ENCODE measurements around the gene BICRAL. TPM values are rescaled to one million over a fixed set of nuclear protein-coding genes. Genes with fewer than 3 reads are reported as not detected.
"Not testable (repeated sequence)": the region's sequence is repeated elsewhere in the genome, so short reads cannot be mapped to it uniquely, and the experiment has no call there.

The BICRAL gene
- total and polyA plus RNA-seq, 2 experiments from 2014 or later: 2.5 to 5.4 TPM

GRCh38 chr6:42769836-42770235, 12.0 kb upstream of the BICRAL start:
- H3K9ac ChIP-seq: no peak overlapping the region
- H3K4me1 ChIP-seq (ENCODE audit: insufficient read depth): peaks cover 15% of the 10 kb centered on the region
- TF ChIP-seq EZH2phosphoT487 (IDR thresholded peaks at IDR 0.05; ENCODE audit: insufficient read depth, low read depth) (no peak), EZH2 (IDR thresholded peaks at IDR 0.05; ENCODE audit: insufficient read depth, poor library complexity, severe bottlenecking) (no peak)
- DNase-seq: no peak
- no peaks in the 10 kb centered on the region for H3K9me3 ChIP-seq (ENCODE audit: low read depth)
- no peak overlapping the region for H2AFZ ChIP-seq
- no peaks in the 10 kb centered on the region for H3K36me3 ChIP-seq (ENCODE audit: low read depth)
- in situ Hi-C loops (cut with MboI): no loop called here
- H3K4me3 ChIP-seq: no peak overlapping the region
- no peaks in the 10 kb centered on the region for H3K27me3 ChIP-seq (replicated peaks; ENCODE audit: insufficient read depth)
- H3K27ac ChIP-seq: no peak overlapping the region
- no peaks in the 10 kb centered on the region for H3K9me2 ChIP-seq (ENCODE audit: insufficient read depth)
- no peak overlapping the region for H3K4me2 ChIP-seq (ENCODE audit: unreplicated experiment)
- no peaks in the 10 kb centered on the region for H4K20me1 ChIP-seq (ENCODE audit: insufficient read depth)
- 90 to 95% methylated on average over 2 of the region's 2 CpGs for WGBS, 2 experiments (ENCODE audit: low coverage in 1 of 2, low lambda C conversion rate in 2 of 2, missing lambda C conversion rate in 2 of 2)
- H3K79me2 ChIP-seq (ENCODE audit: insufficient read depth): no peaks in the 10 kb centered on the region
- peaks cover 18% of the 10 kb centered on the region for H3F3A ChIP-seq (ENCODE audit: insufficient read depth)

- H3K27ac ChIP-seq: no peak overlapping the region
These were observed 10.1 kb upstream of the BICRAL start for GRCh38 chr6:42771741-42772100.

GRCh38 chr6:42774201-42774600, 7.7 kb upstream of the BICRAL start:
- in situ Hi-C loops (cut with MboI): no loop called here
- no peaks in the 10 kb centered on the region for H4K20me1 ChIP-seq (ENCODE audit: insufficient read depth)

More at GRCh38 chr6:42771741-42772100, 10.1 kb upstream of the BICRAL start:
- no peak overlapping the region for H2AFZ ChIP-seq
- WGBS, 2 experiments (ENCODE audit: low coverage in 1 of 2, low lambda C conversion rate in 2 of 2, missing lambda C conversion rate in 2 of 2): 32 to 40% methylated on average over 3 of the region's 3 CpGs
- no peaks in the 10 kb centered on the region for H3K9me2 ChIP-seq (ENCODE audit: insufficient read depth)
- 0 out of 2 replicates have a peak, but pooled peaks cover under 1% of the 10 kb centered on the region for H3K4me1 ChIP-seq (ENCODE audit: insufficient read depth)
- in situ Hi-C loops (cut with MboI): no loop called here
- H3F3A ChIP-seq (ENCODE audit: insufficient read depth): no peaks in the 10 kb centered on the region
- no peak overlapping the region for H3K4me3 ChIP-seq
- no peaks in the 10 kb centered on the region for H3K36me3 ChIP-seq (ENCODE audit: low read depth)
- DNase-seq: no peak
- no peak for TF ChIP-seq EZH2 (IDR thresholded peaks at IDR 0.05; ENCODE audit: insufficient read depth, poor library complexity, severe bottlenecking)
- no peak overlapping the region for H3K4me2 ChIP-seq (ENCODE audit: unreplicated experiment)
- no peaks in the 10 kb centered on the region for H3K79me2 ChIP-seq (ENCODE audit: insufficient read depth)
- H3K27me3 ChIP-seq (replicated peaks; ENCODE audit: insufficient read depth): no peaks in the 10 kb centered on the region
- no peaks in the 10 kb centered on the region for H3K9me3 ChIP-seq (ENCODE audit: low read depth)
- H3K9ac ChIP-seq: no peak overlapping the region
- H4K20me1 ChIP-seq (ENCODE audit: insufficient read depth): no peaks in the 10 kb centered on the region

GRCh38 chr6:42774821-42775487, 6.9 kb upstream of the BICRAL start:
- H3K9me3 ChIP-seq (ENCODE audit: low read depth); H3K27ac ChIP-seq; DNase-seq; H3K27me3 ChIP-seq (replicated peaks; ENCODE audit: insufficient read depth); H3K9ac ChIP-seq; in situ Hi-C loops (cut with MboI); H3K79me2 ChIP-seq (ENCODE audit: insufficient read depth); H3K4me1 ChIP-seq (ENCODE audit: insufficient read depth); H3K9me2 ChIP-seq (ENCODE audit: insufficient read depth); H4K20me1 ChIP-seq (ENCODE audit: insufficient read depth); H2AFZ ChIP-seq; H3F3A ChIP-seq (ENCODE audit: insufficient read depth); H3K4me2 ChIP-seq (ENCODE audit: unreplicated experiment); H3K4me3 ChIP-seq; H3K36me3 ChIP-seq (ENCODE audit: low read depth): not testable (repeated sequence)
- 90 to 98% methylated on average over 10 of the region's 10 CpGs for WGBS, 2 experiments (ENCODE audit: low coverage in 1 of 2, low lambda C conversion rate in 2 of 2, missing lambda C conversion rate in 2 of 2)

More at GRCh38 chr6:42774201-42774600, 7.7 kb upstream of the BICRAL start:
- Histone ChIP-seq H3K9ac (no peak overlapping the region), H3K79me2 (ENCODE audit: insufficient read depth) (no peaks in the 10 kb centered on the region), H2AFZ (no peak overlapping the region), H3K4me2 (ENCODE audit: unreplicated experiment) (no peak overlapping the region), H3K4me3 (no peak overlapping the region), H3F3A (ENCODE audit: insufficient read depth) (peaks cover 9% of the 10 kb centered on the region; the same call in 1 of the 2 replicates), H3K27ac (no peak overlapping the region), H3K27me3 (replicated peaks; ENCODE audit: insufficient read depth) (no peaks in the 10 kb centered on the region), H3K4me1 (ENCODE audit: insufficient read depth) (peaks cover 8% of the 10 kb centered on the region; the same call in 1 of the 2 replicates), H3K9me2 (ENCODE audit: insufficient read depth) (no peaks in the 10 kb centered on the region), H3K36me3 (ENCODE audit: low read depth) (no peaks in the 10 kb centered on the region), H3K9me3 (ENCODE audit: low read depth) (no peaks in the 10 kb centered on the region)
- 95 to 98% methylated on average over 4 of the region's 4 CpGs for WGBS, 2 experiments (ENCODE audit: low coverage in 1 of 2, low lambda C conversion rate in 2 of 2, missing lambda C conversion rate in 2 of 2)
- no peak for DNase-seq
- no peak for TF ChIP-seq EZH2 (IDR thresholded peaks at IDR 0.05; ENCODE audit: insufficient read depth, poor library complexity, severe bottlenecking)
- TF ChIP-seq EZH2phosphoT487 (IDR thresholded peaks at IDR 0.05; ENCODE audit: insufficient read depth, low read depth): no peak
